Endothelial cell (in vitro differentiated cells): Measurements from ENCODE around the gene TSPAN15. TPM values are rescaled to one million over a fixed set of nuclear protein-coding genes. Genes with fewer than 3 reads are reported as not detected.

ENCODE experiments used
- DNase-seq: peaks from one replicate; pipeline ENCODE4 v3.0.0; 2021; ENCODE audit warnings: low spot score
- H3K27ac Mint-ChIP-seq: one replicate; pipeline ENCODE4 v1.8.0; 2021; ENCODE audit warnings: mixed read lengths, inconsistent platforms; ENCODE audit not compliant: unreplicated experiment
- H3K27me3 Mint-ChIP-seq: one replicate; pipeline ENCODE4 v1.8.0; 2021; ENCODE audit warnings: mild to moderate bottlenecking, moderate library complexity, mixed read lengths, inconsistent platforms; ENCODE audit not compliant: unreplicated experiment
- H3K36me3 Mint-ChIP-seq: one replicate; pipeline ENCODE4 v1.8.0; 2021; ENCODE audit warnings: mild to moderate bottlenecking, low read depth, mixed read lengths, inconsistent platforms; ENCODE audit not compliant: unreplicated experiment
- H3K4me1 Mint-ChIP-seq: one replicate; pipeline ENCODE4 v1.8.0; 2021; ENCODE audit warnings: mild to moderate bottlenecking, mixed read lengths, inconsistent platforms; ENCODE audit not compliant: unreplicated experiment
- H3K4me3 Mint-ChIP-seq: one replicate; pipeline ENCODE4 v1.8.0; 2021; ENCODE audit warnings: mild to moderate bottlenecking, mixed read lengths, inconsistent platforms; ENCODE audit not compliant: unreplicated experiment
- H3K9me3 Mint-ChIP-seq: one replicate; pipeline ENCODE4 v1.8.0; 2021; ENCODE audit warnings: mixed read lengths, inconsistent platforms; ENCODE audit not compliant: unreplicated experiment
- CTCF ChIP-seq: fragments of 200-600 bp; sonication (generic); IDR thresholded peaks from one replicate; pipeline ENCODE4 v1.5.0; 2021; ENCODE audit warnings: antibody characterized with exemption; ENCODE audit not compliant: unreplicated experiment
- total RNA-seq: library from RNA; stranded (reverse); fragmentation: NEBNext Ultra II Directional; extraction: Animal tissue kit (Norgen Biotek cat#: 25700); gene quantifications from one replicate; pipeline ENCODE4 v1.2.1, GENCODE V29; 2021; ENCODE audit not compliant: unreplicated experiment

The TSPAN15 gene
- total RNA-seq, 1 donor from 2014 or later = 195 TPM

- no peak for TF ChIP-seq CTCF
Measured at GRCh38 chr10:69538461-69538860, 87.2 kb downstream of the TSPAN15 start.

GRCh38 chr10:69541463-69541862 is 90.2 kb downstream of the TSPAN15 start:
- Mint-ChIP-seq H3K9me3 (peaks cover 22% of the 10 kb centered on the region), H3K27ac (no peak overlapping the region), H3K4me1 (no peaks in the 10 kb centered on the region), H3K36me3 (peaks cover 46% of the 10 kb centered on the region), H3K27me3 (peaks cover 16% of the 10 kb centered on the region), H3K4me3 (no peak overlapping the region)
- no peak for DNase-seq
- no peak for TF ChIP-seq CTCF

More at GRCh38 chr10:69538461-69538860, 87.2 kb downstream of the TSPAN15 start:
- no peaks in the 10 kb centered on the region for H3K4me1 Mint-ChIP-seq
- no peak for DNase-seq
- peaks cover 18% of the 10 kb centered on the region for H3K9me3 Mint-ChIP-seq
- peaks cover 16% of the 10 kb centered on the region for H3K27me3 Mint-ChIP-seq
- no peak overlapping the region for H3K4me3 Mint-ChIP-seq
- H3K36me3 Mint-ChIP-seq = peaks cover 41% of the 10 kb centered on the region
- H3K27ac Mint-ChIP-seq = no peak overlapping the region

GRCh38 chr10:69549959-69550358 is 98.7 kb downstream of the TSPAN15 start:
- H3K4me3 Mint-ChIP-seq = no peak overlapping the region
- no peak for DNase-seq
- TF ChIP-seq CTCF = no peak
- peaks cover 15% of the 10 kb centered on the region for H3K9me3 Mint-ChIP-seq
- peaks cover 15% of the 10 kb centered on the region for H3K36me3 Mint-ChIP-seq
- H3K27me3 Mint-ChIP-seq = peaks cover 2% of the 10 kb centered on the region
- no peaks in the 10 kb centered on the region for H3K4me1 Mint-ChIP-seq
- H3K27ac Mint-ChIP-seq = no peak overlapping the region

GRCh38 chr10:69552268-69552667 is 101.0 kb downstream of the TSPAN15 start:
- no peak overlapping the region for H3K4me3 Mint-ChIP-seq
- no peak overlapping the region for H3K27ac Mint-ChIP-seq
- DNase-seq = no peak
- no peaks in the 10 kb centered on the region for H3K4me1 Mint-ChIP-seq
- H3K27me3 Mint-ChIP-seq = peaks cover 7% of the 10 kb centered on the region
- TF ChIP-seq CTCF = no peak
- H3K9me3 Mint-ChIP-seq = peaks cover 8% of the 10 kb centered on the region
- peaks cover 8% of the 10 kb centered on the region for H3K36me3 Mint-ChIP-seq

GRCh38 chr10:69553328-69553727 is 102.1 kb downstream of the TSPAN15 start:
- H3K27ac Mint-ChIP-seq = no peak overlapping the region
- H3K4me1 Mint-ChIP-seq = no peaks in the 10 kb centered on the region
- no peak for DNase-seq
- H3K9me3 Mint-ChIP-seq = peaks cover 6% of the 10 kb centered on the region
- H3K27me3 Mint-ChIP-seq = peaks cover 8% of the 10 kb centered on the region
- TF ChIP-seq CTCF = no peak
- no peak overlapping the region for H3K4me3 Mint-ChIP-seq
- H3K36me3 Mint-ChIP-seq = peaks cover 2% of the 10 kb centered on the region
